Gastroesophageal sphincter (tissue), 4 donors: Measurements from ENCODE around the gene PLEKHA3. TPM values are rescaled to one million over a fixed set of nuclear protein-coding genes. Genes with fewer than 3 reads are reported as not detected.

Experiments used
- ATAC-seq: fragments of 150-250 bp; one replicate; pipeline ENCODE4 v1.9.1; 2016; ENCODE audit warnings: mild to moderate bottlenecking, moderate library complexity
- H3K27ac ChIP-seq, 4 donors: fragments of 200-600 bp; sonication (generic) in 3 of 4; 1 replicate in 3 of 4; 2 replicates in 1 of 4; pipeline ENCODE4 v1.5.1; 2016 to 2019
- H3K27me3 ChIP-seq: fragments of 200-600 bp; sonication (generic); one replicate; pipeline ENCODE4 v1.5.1; 2019
- H3K36me3 ChIP-seq, 2 donors: fragments of 200-600 bp; sonication (generic); one replicate each; pipeline ENCODE4 v1.5.1; 2019; ENCODE audit warnings: control low read depth in 1 of 2
- H3K4me1 ChIP-seq, 3 donors: fragments of 200-600 bp; sonication (generic); 1 replicate in 2 of 3; 2 replicates in 1 of 3; pipeline ENCODE4 v1.5.1; 2016 to 2019; ENCODE audit warnings: control low read depth in 2 of 3
- H3K4me3 ChIP-seq, 2 donors: fragments of 200-600 bp; sonication (generic); one replicate each; pipeline ENCODE4 v1.5.1; 2019; ENCODE audit warnings: mild to moderate bottlenecking in 1 of 2, moderate library complexity in 1 of 2
- H3K9me3 ChIP-seq, 3 donors: fragments of 200-600 bp; sonication (generic); one replicate each; pipeline ENCODE4 v1.5.1; 2017 to 2019; ENCODE audit warnings: control low read depth in 2 of 3
- CTCF ChIP-seq, 4 experiments: fragments of 200-600 bp in 2 of 4; fragments of 450-650 bp in 2 of 4; sonication (generic) in 1 of 4; IDR thresholded peaks; one replicate each; pipeline ENCODE4 v1.5.1; 2017 to 2019; ENCODE audit warnings: antibody characterized with exemption in 4 of 4, mild to moderate bottlenecking in 2 of 4, moderate library complexity in 2 of 4
- EP300 ChIP-seq: sonication (generic); formaldehyde crosslinking; IDR thresholded peaks from one replicate; pipeline ENCODE4 v1.6.1; 2017; ENCODE audit warnings: antibody characterized with exemption, mild to moderate bottlenecking
- POLR2A ChIP-seq, 2 donors: fragments of 450-650 bp; IDR thresholded peaks; one replicate each; pipeline ENCODE4 v1.6.1; 2017; ENCODE audit warnings: antibody characterized with exemption in 2 of 2, mild to moderate bottlenecking in 2 of 2, moderate library complexity in 1 of 2
- POLR2AphosphoS5 ChIP-seq: sonication (generic); formaldehyde crosslinking; IDR thresholded peaks from one replicate; pipeline ENCODE4 v1.6.1; 2017; ENCODE audit warnings: antibody characterized with exemption
- WGBS, 2 donors: methylation state at CpG; one replicate each; pipeline ENCODE4 v1.1.5; 2018; ENCODE audit warnings: low coverage in 1 of 2; 5-methylcytosine and 5-hydroxymethylcytosine counted together
- total RNA-seq, 4 donors: library from RNA; depleted of rRNA; stranded (reverse); fragments of >200 nt; gene quantifications; one replicate each; pipeline ENCODE4 v1.1.0, GENCODE V29; 2016

PLEKHA3 gene
- total RNA-seq, 4 donors from 2014 or later = 21.4 to 35.6 (median 31.8) TPM

GRCh38 chr2:178508646-178509045 is 28.4 kb downstream of the PLEKHA3 start:
- TF ChIP-seq POLR2A (IDR thresholded peaks at IDR 0.05) = no peak
- no peak for TF ChIP-seq CTCF (IDR thresholded peaks at IDR 0.05)
- TF ChIP-seq POLR2AphosphoS5 = no peak
- TF ChIP-seq EP300 = no peak
- H3K36me3 ChIP-seq = peaks cover 0 to 79% of the 10 kb centered on the region in 2 donors
- no peaks in the 10 kb centered on the region for H3K27me3 ChIP-seq
- H3K4me3 ChIP-seq = no peak overlapping the region
- H3K27ac ChIP-seq = no peak overlapping the region
- no peaks in the 10 kb centered on the region for H3K9me3 ChIP-seq
- H3K4me1 ChIP-seq = no peaks in the 10 kb centered on the region
- WGBS, 2 donors = 90% methylated on average over 2 of the region's 2 CpGs; no CpG with 5 or more reads in 1 of the 2 donors
- ATAC-seq = no peak

- TF ChIP-seq POLR2A (IDR thresholded peaks at IDR 0.05) (no peak), CTCF (IDR thresholded peaks at IDR 0.05) (no peak), EP300 (no peak), POLR2AphosphoS5 (no peak)
- Histone ChIP-seq H3K4me1 (no peaks in the 10 kb centered on the region), H3K27me3 (no peaks in the 10 kb centered on the region), H3K36me3 (peaks cover 0 to 70% of the 10 kb centered on the region in 2 donors), H3K9me3 (no peaks in the 10 kb centered on the region), H3K27ac (no peak overlapping the region), H3K4me3 (no peak overlapping the region)
- ATAC-seq = no peak
- 85 to 98% methylated on average over 4 to 6 of the region's 6 CpGs for WGBS, 2 donors
These were observed 30.1 kb downstream of the PLEKHA3 start for GRCh38 chr2:178510384-178510783.

GRCh38 chr2:178512484-178512883 is 32.2 kb downstream of the PLEKHA3 start:
- no peak for TF ChIP-seq CTCF (IDR thresholded peaks at IDR 0.05)
- no peak for TF ChIP-seq POLR2AphosphoS5
- no peak for TF ChIP-seq POLR2A (IDR thresholded peaks at IDR 0.05)
- TF ChIP-seq EP300 = no peak
- no peak overlapping the region for H3K4me3 ChIP-seq
- H3K4me1 ChIP-seq = no peaks in the 10 kb centered on the region
- H3K36me3 ChIP-seq = peaks cover 0 to 61% of the 10 kb centered on the region in 2 donors
- no peak overlapping the region for H3K27ac ChIP-seq
- ATAC-seq = no peak
- no peaks in the 10 kb centered on the region for H3K9me3 ChIP-seq
- no peaks in the 10 kb centered on the region for H3K27me3 ChIP-seq
- 94 to 100% methylated on average over 2 of the region's 2 CpGs for WGBS, 2 donors

- Histone ChIP-seq H3K36me3 (peaks cover 0 to 74% of the 10 kb centered on the region in 2 donors), H3K27me3 (no peaks in the 10 kb centered on the region), H3K4me1 (no peaks in the 10 kb centered on the region), H3K27ac (no peak overlapping the region), H3K4me3 (no peak overlapping the region), H3K9me3 (no peaks in the 10 kb centered on the region)
- ATAC-seq = no peak
- TF ChIP-seq POLR2A (IDR thresholded peaks at IDR 0.05) (no peak), POLR2AphosphoS5 (no peak), EP300 (no peak), CTCF (IDR thresholded peaks at IDR 0.05) (no peak)
- 83 to 95% methylated on average over 2 to 4 of the region's 4 CpGs for WGBS, 2 donors
These were observed 33.6 kb downstream of the PLEKHA3 start for GRCh38 chr2:178513876-178514275.

GRCh38 chr2:178514664-178515063 is 34.4 kb downstream of the PLEKHA3 start:
- no peak for TF ChIP-seq CTCF (IDR thresholded peaks at IDR 0.05)
- no peak for TF ChIP-seq POLR2A (IDR thresholded peaks at IDR 0.05)
- no peak for TF ChIP-seq EP300
- TF ChIP-seq POLR2AphosphoS5 = no peak

More at GRCh38 chr2:178514664-178515063, 34.4 kb downstream of the PLEKHA3 start:
- Histone ChIP-seq H3K27ac (no peak overlapping the region), H3K4me3 (no peak overlapping the region), H3K9me3 (no peaks in the 10 kb centered on the region), H3K27me3 (no peaks in the 10 kb centered on the region), H3K4me1 (no peaks in the 10 kb centered on the region), H3K36me3 (peaks cover 0 to 78% of the 10 kb centered on the region in 2 donors)
- no peak for ATAC-seq
- 100% methylated on average over 1 to 2 of the region's 2 CpGs for WGBS, 2 donors
